Germinal center (tissue), 1 donor: ENCODE data around the gene BEGAIN.

ENCODE experiments used
- DNase-seq: peaks from one replicate; pipeline ENCODE4 v3.0.0; 2012; ENCODE audit warnings: mixed read lengths, low spot score

Gene BEGAIN

GRCh38 chr14:100567877-100568163 lies 19.4 kb downstream of the BEGAIN start:
- no peak for DNase-seq

GRCh38 chr14:100567009-100567876 lies 20.0 kb downstream of the BEGAIN start:
- no peak for DNase-seq

GRCh38 chr14:100566586-100566985 lies 20.6 kb downstream of the BEGAIN start:
- DNase-seq: no peak

DNA sequence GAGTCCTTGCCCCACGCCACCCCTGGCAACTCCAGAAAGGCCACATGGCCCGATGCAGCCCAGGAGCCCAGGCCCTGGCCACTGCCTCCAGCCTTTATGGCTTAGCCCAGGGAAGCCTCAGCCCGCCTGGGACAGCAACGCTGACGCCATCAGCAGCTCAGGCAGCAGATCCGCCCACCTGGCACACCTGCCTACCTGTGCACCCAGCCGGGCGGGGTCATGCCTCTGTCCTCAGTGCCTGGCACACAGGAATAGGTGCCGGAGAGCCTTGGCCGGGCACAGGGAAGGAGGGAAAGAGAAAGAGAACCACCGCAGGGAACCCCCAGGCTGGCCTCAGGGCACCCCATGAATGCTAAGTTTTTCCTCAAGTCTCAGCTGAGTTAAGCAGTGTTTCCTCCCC lies 21.1 kb downstream of the BEGAIN start:
- DNase-seq: no peak

DNA sequence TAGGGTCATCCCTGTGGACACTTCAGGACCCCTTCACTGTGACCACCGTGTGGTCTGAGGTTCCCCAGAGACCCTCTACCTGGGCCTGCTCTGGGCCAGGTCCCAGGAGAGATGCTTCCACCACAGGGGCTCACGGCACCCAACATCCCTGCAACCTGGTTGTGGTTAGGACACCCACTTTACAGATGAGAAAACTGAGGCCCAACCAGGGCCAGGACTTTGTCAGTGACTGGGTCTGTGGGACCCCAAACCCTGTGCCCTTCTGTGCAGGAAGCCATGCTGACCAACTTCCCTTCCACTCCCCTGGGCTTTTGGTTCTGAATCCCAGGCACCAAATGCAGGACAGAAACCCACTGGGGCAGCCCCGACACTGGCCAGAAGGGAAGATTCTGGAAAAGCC lies 21.6 kb downstream of the BEGAIN start:
- no peak for DNase-seq

- DNase-seq: no peak
Observed at GRCh38 chr14:100564512-100564911, 22.7 kb downstream of the BEGAIN start.

GRCh38 chr14:100562751-100563150 lies 24.5 kb downstream of the BEGAIN start:
- DNase-seq: no peak

DNA sequence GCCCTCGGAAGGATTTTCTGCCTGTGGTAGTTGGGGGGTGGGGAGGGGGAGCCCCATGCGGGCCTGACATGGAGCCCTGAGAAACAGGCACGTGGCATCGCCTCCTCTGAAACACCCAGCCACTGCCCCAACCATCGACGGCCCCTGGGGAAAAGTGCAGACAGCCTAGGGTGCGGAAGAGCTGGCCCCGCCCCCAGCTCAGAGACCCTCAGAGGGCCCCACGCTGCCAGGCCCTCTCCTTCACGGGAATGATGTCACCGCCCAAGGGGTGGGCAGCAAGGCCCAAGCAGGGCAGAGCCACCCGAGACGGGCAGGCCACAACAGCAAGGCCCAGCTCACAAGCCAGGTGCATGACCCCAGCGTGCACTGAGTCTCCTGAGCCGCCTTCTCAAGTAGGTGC lies 26.2 kb downstream of the BEGAIN start:
- DNase-seq: no peak

GRCh38 chr14:100560471-100560870 lies 26.7 kb downstream of the BEGAIN start:
- DNase-seq: no peak

- DNase-seq: no peak
Observed at GRCh38 chr14:100559455-100559854, 27.8 kb downstream of the BEGAIN start.

DNA sequence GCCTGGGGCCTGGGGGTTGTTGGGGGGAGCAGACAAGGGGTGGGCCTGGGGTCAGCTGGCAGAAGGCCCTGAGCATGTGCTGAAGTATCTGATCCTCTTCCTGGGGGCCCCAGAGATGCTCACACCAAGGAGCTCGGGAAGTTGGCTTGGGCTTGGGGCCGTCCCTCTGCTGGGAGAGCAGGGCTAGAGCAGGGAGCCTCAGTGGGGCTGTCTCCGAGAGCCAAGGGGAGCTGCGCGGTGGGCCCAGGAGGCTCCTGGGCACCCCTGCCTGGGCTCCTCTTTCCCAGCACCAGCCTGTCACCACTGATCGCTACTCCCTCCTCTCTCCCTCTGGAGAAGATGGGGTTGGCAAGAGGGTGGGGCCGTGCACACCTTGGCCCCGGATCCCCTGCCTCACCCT lies 28.3 kb downstream of the BEGAIN start:
- DNase-seq: no peak

DNA sequence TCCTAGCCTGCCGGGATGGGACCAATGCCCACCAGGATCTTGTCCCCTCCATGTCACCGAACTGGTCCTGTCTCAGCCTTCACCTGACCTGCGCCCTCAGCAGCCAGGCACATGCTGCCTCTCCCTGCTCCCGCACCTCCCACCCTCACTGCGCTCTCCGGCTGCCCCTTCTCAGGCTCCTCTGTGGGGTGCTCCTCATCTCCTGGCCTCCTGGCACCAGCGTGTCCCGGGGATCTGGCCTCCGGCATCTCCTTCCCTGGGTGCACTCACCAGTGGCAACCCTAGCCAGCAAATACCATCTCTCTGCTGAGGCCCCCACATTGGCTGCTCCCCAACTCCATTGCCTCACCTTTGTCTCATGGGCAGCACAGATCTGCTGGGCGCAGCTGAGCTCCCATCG lies 29.0 kb downstream of the BEGAIN start:
- no peak for DNase-seq

DNA sequence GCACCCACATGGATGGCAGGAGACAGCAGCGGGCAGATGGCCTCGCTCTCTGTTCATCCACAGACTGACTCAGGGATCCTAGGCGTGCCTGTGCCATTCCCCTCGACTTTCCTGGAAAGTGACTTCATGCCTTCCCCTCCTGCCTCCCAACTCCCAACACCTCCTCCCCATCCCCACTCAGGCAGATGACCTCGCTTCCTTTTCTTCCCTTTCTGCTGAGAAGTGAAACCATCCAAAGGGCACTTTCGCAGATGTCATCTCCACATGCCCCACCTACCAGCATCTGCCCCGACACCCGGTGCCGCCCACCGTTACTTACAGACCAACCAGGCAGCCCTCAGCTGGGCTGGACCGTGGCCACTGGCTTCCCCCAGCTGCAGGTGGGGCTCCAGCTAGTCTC lies 29.6 kb downstream of the BEGAIN start:
- DNase-seq: no peak

DNA sequence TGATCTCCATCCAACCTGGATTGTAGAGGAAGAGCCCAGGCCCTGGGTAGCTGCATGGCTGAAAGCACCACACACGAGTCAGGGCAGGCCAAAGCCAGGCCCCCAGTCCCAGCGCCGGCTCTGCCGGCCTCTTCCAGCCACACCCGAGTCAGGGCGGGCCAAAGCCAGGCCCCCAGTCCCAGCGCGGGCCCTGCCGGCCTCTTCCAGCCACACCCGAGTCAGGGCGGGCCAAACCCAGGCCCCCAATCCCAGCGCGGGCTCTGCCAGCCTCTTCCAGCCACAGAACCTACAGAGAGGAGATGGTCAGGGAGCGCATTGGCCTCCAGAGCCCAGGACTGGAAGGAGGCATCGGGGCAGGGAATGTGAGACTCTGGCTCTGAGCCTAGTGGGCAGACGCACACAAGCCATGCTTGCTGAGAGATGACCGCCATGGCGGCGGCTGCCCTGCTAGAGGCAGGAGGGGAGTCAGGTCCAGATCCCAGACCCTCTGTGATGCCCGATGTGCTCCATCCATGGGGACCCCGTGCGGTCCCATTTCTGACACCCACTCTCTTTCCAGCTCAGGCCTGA lies 30.2 kb downstream of the BEGAIN start:
- DNase-seq: no peak

- DNase-seq: no peak
Observed at GRCh38 chr14:100556140-100556475, 31.1 kb downstream of the BEGAIN start.

- no peak for DNase-seq
Observed at GRCh38 chr14:100555436-100556139, 31.6 kb downstream of the BEGAIN start.

DNA sequence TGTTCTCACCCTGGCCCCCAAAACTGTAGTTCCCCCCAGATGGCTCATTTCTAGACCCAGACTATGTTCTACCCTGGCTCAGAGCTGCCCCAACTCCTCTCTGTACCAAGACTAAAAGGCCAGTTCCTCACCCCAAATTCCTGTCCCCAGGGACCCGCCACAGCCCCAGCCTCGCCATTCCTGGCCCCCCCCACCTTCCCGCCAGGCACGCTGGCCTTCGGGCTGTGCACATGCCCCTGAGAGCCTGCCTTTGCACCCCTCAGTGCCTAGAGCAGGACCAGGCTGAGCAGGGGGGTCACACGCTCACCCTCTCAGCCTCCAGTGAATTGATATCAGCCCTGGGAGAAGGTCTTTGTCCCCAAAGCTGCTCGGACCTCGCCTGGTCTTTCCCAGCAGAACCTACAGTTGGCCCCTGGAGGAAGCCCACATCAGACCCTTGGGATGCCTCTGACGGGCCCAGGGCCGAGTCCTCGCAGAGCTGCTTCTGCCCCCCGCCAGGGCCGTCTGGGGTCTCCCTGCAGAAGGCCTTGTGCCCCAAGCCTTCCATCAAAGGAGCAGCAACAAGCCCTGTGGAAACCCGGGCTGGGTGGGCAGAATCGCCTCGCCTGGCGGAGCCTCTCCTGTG lies 32.4 kb downstream of the BEGAIN start:
- DNase-seq: no peak

- no peak for DNase-seq
Observed at GRCh38 chr14:100554082-100554677, 33.0 kb downstream of the BEGAIN start.

DNA sequence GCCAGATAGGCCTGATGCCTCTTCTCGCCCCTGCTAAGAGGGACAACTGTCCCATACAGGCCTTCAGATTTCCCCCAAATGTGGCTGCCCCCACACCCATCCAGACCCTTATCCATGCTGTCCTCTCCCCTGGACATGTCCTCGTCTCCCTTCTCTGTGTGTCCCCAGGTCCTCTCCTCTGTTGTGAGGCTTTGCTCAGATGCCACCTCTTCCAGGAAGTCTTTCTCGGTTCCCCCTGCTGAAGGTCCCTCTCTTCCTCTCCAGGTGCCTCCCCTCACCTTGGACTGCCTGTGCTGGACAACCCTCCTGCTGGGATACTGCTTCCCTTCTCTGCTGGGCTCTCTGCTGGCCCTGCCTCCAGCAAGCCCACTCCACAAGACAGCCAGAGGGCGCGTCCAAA lies 33.7 kb downstream of the BEGAIN start:
- DNase-seq: no peak

DNA sequence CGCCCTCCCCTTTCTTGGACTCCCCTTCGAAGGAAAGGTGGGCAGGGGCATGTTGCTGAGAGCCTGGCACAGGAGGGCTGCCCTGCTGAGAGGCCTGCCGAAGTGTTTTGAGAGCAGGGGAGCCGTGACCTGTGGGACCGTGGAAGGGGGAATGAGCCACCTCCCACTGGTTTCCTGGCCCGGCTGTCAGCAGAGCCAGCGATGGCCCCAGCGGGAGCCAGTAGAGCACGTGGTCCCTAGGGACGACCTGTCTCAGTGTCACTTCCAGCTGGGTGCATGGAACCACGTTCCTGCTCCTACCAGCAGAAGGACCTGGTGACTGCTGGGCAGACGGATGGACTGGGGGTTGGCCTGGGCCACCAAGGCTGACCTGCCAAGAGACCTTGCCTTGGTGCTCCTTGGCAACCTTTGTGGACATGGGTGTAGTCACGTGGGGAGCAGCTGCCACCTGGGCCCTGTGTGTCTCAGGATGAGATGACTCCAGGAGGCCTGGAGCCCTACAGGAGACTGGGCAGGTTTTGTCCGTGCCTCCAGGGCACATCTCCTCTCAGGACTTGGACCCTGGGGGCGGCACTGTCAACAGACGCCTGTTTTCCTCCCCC lies 34.6 kb downstream of the BEGAIN start:
- DNase-seq: no peak

- no peak for DNase-seq
Observed at GRCh38 chr14:100551056-100551455, 36.2 kb downstream of the BEGAIN start.
